ENCODE results near the gene RAI1.

The RAI1 gene

DNA sequence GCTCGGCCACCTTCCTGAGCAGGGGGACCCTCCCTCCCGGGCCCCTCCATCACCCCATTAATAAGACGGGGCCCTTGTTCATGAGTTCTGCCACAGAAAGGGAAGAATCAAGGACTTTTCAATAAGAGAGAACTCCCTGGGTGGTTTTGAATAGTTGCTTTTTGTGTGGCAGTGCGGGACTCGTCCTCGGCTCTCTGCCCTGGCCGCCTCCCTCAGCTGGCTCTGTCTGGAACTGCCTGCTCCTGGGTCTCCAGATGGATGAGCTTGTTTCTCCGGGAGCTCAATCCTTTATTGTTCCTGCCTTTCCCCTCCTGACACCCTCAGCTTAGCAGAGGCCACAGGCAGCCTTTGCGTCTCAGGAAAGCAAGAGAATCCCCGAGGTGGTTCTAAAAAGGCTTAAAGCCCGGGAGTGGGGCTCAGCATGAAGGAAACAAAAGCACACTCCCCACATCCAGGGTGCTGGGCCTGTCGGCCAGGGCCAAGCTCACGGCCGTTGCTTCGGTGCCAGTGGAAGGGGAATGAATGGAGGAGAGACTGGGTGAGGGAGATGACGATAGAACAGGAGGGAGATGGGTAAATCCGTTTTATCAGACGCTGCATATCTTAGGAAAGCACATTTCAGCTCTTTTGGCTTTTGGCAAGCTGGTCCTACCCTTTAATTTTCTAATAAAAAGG, 60.2 kb downstream of the RAI1 start:
- H3K27me3 ChIP-seq (ENCODE audit: control insufficient read depth, insufficient read depth, low read length): peaks cover 5% of the 10 kb centered on the region
- no peaks in the 10 kb centered on the region for H3K36me3 ChIP-seq (ENCODE audit: control insufficient read depth, insufficient read depth, low read length)
- H3K9me3 ChIP-seq (ENCODE audit: control insufficient read depth, insufficient read depth, low read depth, low read length): no peaks in the 10 kb centered on the region
- H3K4me1 ChIP-seq (ENCODE audit: control insufficient read depth, insufficient read depth, low read length): peaks cover 42% of the 10 kb centered on the region
- H3K27ac ChIP-seq (ENCODE audit: low read depth, low read length): no peak overlapping the region
- H3K9ac ChIP-seq (ENCODE audit: low read length): no peak overlapping the region
- H3K4me3 ChIP-seq (ENCODE audit: low read depth, low read length): no peak overlapping the region; the same call in 1 of the 2 replicates

DNA sequence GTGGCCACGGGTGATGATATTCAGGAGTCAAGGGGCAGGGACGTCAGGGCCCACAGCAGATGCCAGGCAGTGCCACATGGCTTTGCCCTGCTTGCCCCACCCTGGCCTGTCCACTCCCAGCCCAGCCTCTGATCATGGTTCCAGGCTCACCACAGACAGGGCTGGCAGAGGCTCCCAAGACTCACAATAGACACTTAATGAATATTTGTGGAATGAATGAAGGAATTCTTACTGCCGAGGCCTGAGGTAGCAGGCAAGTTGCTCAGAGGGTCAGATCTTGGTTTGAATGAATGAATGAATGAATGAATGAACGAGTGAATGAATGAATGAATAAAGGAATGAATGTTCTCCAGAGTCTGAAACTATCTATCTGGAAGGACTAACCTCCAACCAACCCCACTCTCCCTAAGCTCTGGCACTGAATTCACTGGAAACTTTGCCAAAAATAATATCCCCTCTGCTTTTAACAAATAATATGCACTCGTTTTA, 60.9 kb downstream of the RAI1 start:
- Histone ChIP-seq H3K27ac (ENCODE audit: low read depth, low read length) (no peak overlapping the region), H3K4me3 (ENCODE audit: low read depth, low read length) (no peak overlapping the region), H3K9me3 (ENCODE audit: control insufficient read depth, insufficient read depth, low read depth, low read length) (no peaks in the 10 kb centered on the region), H3K4me1 (ENCODE audit: control insufficient read depth, insufficient read depth, low read length) (peaks cover 42% of the 10 kb centered on the region), H3K9ac (ENCODE audit: low read length) (no peak overlapping the region), H3K36me3 (ENCODE audit: control insufficient read depth, insufficient read depth, low read length) (no peaks in the 10 kb centered on the region), H3K27me3 (ENCODE audit: control insufficient read depth, insufficient read depth, low read length) (peaks cover 5% of the 10 kb centered on the region)

DNA sequence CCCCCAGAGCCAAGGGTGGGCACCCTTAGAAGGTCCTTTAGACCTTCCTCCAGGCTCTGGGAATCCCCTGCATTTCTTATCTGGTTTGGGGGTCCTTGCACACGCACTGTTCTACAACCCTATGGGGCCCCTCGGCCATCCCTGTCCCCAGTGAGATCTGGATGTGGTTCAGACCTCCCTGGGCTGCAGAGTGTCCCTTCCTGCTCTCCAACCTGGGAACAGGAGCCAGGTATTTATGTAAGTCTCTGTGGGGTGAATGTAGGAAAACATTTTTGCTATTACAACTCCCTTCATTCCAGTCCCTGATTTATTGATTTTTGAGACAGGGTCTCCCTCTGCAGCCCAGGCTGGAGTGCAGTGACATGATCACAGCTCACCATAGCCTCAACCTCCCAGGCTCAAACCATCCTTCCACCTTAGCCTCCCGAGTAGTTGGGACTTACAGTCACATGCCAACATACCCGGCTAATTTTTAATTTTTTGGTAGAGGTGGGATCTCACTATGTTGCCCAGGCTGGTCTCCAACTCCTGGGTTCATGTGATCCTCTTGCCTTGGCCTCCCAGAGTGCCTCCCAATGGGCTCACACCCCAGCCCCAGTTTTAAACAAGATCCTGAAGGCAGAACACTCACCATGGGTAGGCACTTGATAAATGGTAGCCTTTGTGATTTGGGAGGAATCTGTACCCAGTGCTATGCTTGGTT, 61.6 kb downstream of the RAI1 start:
- Histone ChIP-seq H3K9me3 (ENCODE audit: control insufficient read depth, insufficient read depth, low read depth, low read length) (0 out of 2 replicates have a peak, but pooled peaks cover under 1% of the 10 kb centered on the region), H3K4me3 (ENCODE audit: low read depth, low read length) (no peak overlapping the region), H3K36me3 (ENCODE audit: control insufficient read depth, insufficient read depth, low read length) (no peaks in the 10 kb centered on the region), H3K27ac (ENCODE audit: low read depth, low read length) (no peak overlapping the region), H3K27me3 (ENCODE audit: control insufficient read depth, insufficient read depth, low read length) (peaks cover 5% of the 10 kb centered on the region), H3K4me1 (ENCODE audit: control insufficient read depth, insufficient read depth, low read length) (peaks cover 40% of the 10 kb centered on the region), H3K9ac (ENCODE audit: low read length) (no peak overlapping the region)

DNA sequence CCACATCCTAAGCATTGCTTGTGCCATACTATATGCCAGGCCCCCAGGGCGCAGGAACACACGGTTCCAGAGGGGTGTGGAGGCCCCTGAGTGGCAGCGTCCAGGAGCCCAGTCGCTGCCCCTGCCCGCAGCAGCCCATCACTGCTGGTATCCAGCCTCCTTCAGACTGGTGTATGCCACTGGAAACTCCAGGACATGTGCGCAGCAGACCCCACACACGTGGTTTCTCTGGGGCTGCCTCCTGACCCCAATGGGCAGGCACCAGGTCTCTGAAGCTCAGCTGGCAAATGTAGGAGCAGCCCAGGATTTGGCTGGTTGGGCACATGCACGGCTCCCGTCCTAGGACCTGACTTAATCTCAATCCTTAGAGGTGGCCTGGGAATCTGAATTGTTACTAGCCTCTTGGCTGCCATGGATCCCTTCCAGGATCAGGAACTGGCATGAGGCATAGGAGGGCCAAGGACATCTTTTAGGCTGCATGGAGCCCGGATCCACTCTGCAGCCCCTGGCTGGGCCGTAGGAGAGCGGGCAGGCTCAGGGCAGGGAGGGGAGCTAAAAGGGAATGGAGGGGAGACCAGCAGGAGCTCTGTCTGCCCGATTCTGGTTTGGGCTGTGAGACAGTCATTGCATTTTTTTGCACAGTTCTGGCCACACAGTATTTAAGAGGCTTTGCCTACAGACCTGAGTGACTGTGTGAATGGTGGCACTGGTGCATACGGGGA, 62.3 kb downstream of the RAI1 start:
- Histone ChIP-seq H3K4me3 (ENCODE audit: low read depth, low read length) (no peak overlapping the region), H3K36me3 (ENCODE audit: control insufficient read depth, insufficient read depth, low read length) (no peaks in the 10 kb centered on the region), H3K27me3 (ENCODE audit: control insufficient read depth, insufficient read depth, low read length) (peaks cover 5% of the 10 kb centered on the region), H3K27ac (ENCODE audit: low read depth, low read length) (no peak overlapping the region), H3K9me3 (ENCODE audit: control insufficient read depth, insufficient read depth, low read depth, low read length) (0 out of 2 replicates have a peak, but pooled peaks cover 3% of the 10 kb centered on the region), H3K9ac (ENCODE audit: low read length) (no peak overlapping the region), H3K4me1 (ENCODE audit: control insufficient read depth, insufficient read depth, low read length) (peaks cover 37% of the 10 kb centered on the region)

DNA sequence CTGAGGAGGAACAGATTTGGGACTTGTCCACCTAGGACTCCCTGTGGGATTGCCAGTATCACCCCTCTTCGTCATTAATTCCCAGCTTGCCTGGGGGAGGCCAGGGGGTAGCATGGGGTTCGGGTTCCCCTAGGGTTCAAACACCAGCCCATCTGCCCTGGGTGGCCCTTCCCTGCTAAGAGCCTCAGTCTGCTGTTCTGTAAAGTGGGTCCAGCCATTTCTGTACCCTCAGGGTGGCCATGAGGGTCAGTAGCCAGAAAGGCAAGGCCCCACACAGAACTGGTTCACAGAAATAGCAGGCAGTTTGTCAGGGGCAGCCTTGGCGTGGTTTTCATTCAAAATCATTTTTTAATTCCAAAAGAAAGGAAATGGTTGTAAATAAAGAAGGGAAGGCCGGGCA, 62.9 kb downstream of the RAI1 start:
- no peak overlapping the region for H3K27ac ChIP-seq (ENCODE audit: low read depth, low read length)
- 0 out of 2 replicates have a peak, but pooled peaks cover 3% of the 10 kb centered on the region for H3K9me3 ChIP-seq (ENCODE audit: control insufficient read depth, insufficient read depth, low read depth, low read length)
- H3K4me3 ChIP-seq (ENCODE audit: low read depth, low read length): no peak overlapping the region
- no peak overlapping the region for H3K9ac ChIP-seq (ENCODE audit: low read length)
- no peaks in the 10 kb centered on the region; the same call in none of the 2 replicates for H3K27me3 ChIP-seq (ENCODE audit: control insufficient read depth, insufficient read depth, low read length)
- peaks cover 37% of the 10 kb centered on the region for H3K4me1 ChIP-seq (ENCODE audit: control insufficient read depth, insufficient read depth, low read length)
- H3K36me3 ChIP-seq (ENCODE audit: control insufficient read depth, insufficient read depth, low read length): no peaks in the 10 kb centered on the region

DNA sequence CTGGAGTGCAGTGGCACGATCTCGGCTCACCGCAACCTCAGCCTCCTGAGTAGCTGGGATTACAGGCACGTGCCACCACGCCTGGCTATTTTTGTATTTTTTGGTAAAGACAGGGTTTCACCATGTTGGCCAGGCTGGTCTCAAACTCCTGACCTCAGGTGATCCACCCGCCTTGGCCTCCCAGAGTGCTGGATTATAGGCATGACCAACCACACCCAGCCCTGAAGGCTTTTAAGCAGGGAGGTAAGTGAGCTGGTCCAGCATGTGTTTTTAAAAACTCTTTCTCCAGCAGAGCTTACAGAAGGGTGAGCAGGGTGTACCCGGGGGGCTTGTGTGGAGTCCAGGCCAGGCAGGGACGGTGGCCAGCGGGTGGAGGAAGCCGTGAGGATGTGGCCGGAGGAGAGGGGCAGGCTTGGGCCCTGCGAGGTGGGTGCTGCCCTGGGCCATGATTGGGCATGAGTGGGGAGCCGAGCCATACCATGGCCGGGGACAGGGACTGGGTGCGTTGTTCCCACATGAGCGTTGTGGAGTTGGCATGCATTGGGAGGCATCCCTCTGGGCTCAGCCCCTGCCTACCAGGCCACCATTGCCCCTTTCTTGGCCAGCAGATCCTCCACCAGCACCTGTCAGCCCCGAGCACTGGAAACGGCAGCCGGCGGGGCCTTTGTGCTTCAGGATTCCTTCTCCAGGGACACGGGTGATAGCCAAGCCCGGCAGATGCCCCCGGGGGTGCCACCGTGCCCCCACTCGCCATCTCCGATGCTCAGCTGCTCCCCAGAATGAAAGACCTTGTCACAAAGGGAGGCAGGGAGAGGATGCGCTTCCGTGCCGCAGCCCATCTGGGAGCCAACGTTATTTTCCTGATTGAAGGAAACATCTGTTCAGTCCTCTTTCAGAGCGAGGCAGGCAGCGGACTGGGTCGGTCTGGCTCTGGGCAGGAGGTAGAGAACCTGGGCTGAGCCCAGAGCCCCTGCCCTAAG, 64.5 kb downstream of the RAI1 start:
- H3K27ac ChIP-seq (ENCODE audit: low read depth, low read length): no peak overlapping the region
- no peaks in the 10 kb centered on the region for H3K36me3 ChIP-seq (ENCODE audit: control insufficient read depth, insufficient read depth, low read length)
- no peak overlapping the region for H3K4me3 ChIP-seq (ENCODE audit: low read depth, low read length)
- H3K9ac ChIP-seq (ENCODE audit: low read length): no peak overlapping the region
- H3K9me3 ChIP-seq (ENCODE audit: control insufficient read depth, insufficient read depth, low read depth, low read length): 0 out of 2 replicates have a peak, but pooled peaks cover 3% of the 10 kb centered on the region
- no peaks in the 10 kb centered on the region for H3K27me3 ChIP-seq (ENCODE audit: control insufficient read depth, insufficient read depth, low read length)
- peaks cover 29% of the 10 kb centered on the region for H3K4me1 ChIP-seq (ENCODE audit: control insufficient read depth, insufficient read depth, low read length)

DNA sequence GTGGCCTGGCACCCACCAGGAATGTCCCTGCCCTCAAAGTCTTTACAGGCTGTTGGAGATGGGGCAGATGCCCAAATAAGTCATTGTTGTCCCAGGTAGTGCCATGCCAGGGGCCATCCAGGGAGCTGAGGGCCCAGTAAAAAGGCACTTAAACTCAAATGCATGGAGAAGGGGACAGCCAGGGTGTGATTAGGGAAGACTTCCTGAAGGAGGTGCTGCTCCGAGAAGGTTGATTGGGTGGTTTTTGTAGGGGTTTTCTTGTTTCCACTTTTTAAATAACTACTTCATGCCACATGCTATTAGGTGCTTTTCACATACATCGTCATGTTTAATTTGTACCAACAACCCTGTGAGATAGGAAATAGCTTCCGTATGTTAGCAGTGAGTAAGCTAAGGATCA, 66.9 kb downstream of the RAI1 start:
- Histone ChIP-seq H3K4me1 (ENCODE audit: control insufficient read depth, insufficient read depth, low read length) (peaks cover 36% of the 10 kb centered on the region), H3K9ac (ENCODE audit: low read length) (no peak overlapping the region), H3K36me3 (ENCODE audit: control insufficient read depth, insufficient read depth, low read length) (no peaks in the 10 kb centered on the region), H3K27ac (ENCODE audit: low read depth, low read length) (no peak overlapping the region), H3K9me3 (ENCODE audit: control insufficient read depth, insufficient read depth, low read depth, low read length) (0 out of 2 replicates have a peak, but pooled peaks cover 3% of the 10 kb centered on the region), H3K4me3 (ENCODE audit: low read depth, low read length) (no peak overlapping the region), H3K27me3 (ENCODE audit: control insufficient read depth, insufficient read depth, low read length) (no peaks in the 10 kb centered on the region)

DNA sequence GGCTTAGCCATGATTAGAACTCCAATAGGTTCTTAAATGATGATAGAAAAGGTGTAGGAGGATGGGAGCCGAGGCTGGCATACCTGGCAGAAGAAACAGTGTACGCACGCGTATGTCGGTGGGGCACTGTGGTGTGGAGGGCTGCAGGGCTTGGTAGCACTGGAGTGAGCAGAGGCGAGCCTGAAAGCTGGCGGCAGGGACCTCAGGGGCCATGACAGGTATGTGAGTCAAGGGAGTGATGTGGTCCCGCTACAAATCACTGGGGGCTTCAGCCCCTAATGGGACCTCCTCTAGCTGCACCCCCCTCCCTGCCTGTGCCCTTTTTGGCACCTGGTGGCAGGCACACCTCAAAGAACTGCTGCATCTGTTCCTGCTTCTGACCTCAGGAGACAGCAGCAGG, 67.3 kb downstream of the RAI1 start:
- Histone ChIP-seq H3K9me3 (ENCODE audit: control insufficient read depth, insufficient read depth, low read depth, low read length) (0 out of 2 replicates have a peak, but pooled peaks cover 3% of the 10 kb centered on the region), H3K27me3 (ENCODE audit: control insufficient read depth, insufficient read depth, low read length) (no peaks in the 10 kb centered on the region), H3K36me3 (ENCODE audit: control insufficient read depth, insufficient read depth, low read length) (no peaks in the 10 kb centered on the region), H3K9ac (ENCODE audit: low read length) (no peak overlapping the region), H3K27ac (ENCODE audit: low read depth, low read length) (no peak overlapping the region), H3K4me3 (ENCODE audit: low read depth, low read length) (no peak overlapping the region), H3K4me1 (ENCODE audit: control insufficient read depth, insufficient read depth, low read length) (peaks cover 40% of the 10 kb centered on the region)

DNA sequence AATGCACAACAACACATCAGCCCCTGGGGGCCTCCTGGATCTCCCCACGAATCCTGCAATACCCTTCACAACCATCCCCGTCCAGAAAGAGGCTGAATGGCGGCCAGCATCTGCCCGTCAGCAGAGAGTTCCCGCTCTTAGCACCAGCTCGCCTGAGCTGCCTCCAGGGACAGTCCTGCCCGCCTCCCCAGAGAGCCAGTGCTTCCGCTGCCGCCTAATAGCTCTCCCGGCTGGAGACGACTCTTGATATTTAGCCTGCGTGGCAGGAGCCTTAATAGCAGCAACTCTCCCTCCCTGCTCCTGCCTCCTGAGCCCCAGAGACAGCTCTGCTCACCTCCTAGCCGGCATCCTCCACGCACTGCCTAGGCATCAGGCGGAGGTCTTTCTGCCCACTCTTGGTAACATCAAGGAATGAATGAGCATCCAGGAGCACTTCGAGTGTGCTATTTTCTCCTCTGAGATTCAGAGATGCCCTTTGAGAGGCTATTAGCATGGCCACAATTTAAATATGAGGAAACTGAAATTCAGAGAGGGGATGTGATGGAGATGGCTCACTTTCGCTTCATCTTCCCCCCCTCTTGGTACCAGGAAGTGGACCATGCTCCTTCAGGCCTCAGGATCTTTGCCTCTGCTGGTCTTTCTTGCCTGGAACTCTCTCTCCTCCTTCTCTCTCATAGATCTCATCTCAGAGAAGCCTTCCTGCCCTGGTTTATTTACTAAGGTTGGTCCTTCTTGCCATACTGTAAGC, 67.9 kb downstream of the RAI1 start:
- 0 out of 2 replicates have a peak, but pooled peaks cover 3% of the 10 kb centered on the region for H3K9me3 ChIP-seq (ENCODE audit: control insufficient read depth, insufficient read depth, low read depth, low read length)
- H3K27me3 ChIP-seq (ENCODE audit: control insufficient read depth, insufficient read depth, low read length): no peaks in the 10 kb centered on the region
- H3K4me3 ChIP-seq (ENCODE audit: low read depth, low read length): no peak overlapping the region
- H3K9ac ChIP-seq (ENCODE audit: low read length): no peak overlapping the region
- H3K27ac ChIP-seq (ENCODE audit: low read depth, low read length): no peak overlapping the region
- peaks cover 40% of the 10 kb centered on the region for H3K4me1 ChIP-seq (ENCODE audit: control insufficient read depth, insufficient read depth, low read length)
- no peaks in the 10 kb centered on the region for H3K36me3 ChIP-seq (ENCODE audit: control insufficient read depth, insufficient read depth, low read length)
